Activated CD8-positive, alpha-beta T cell treated with anti-CD3 and anti-CD28 coated beads for 36 hours (primary cell): ENCODE measurements around the gene PKD1L1. TPM values are rescaled to one million over a fixed set of nuclear protein-coding genes. Genes with fewer than 3 reads are reported as not detected.

ENCODE experiments used
- ATAC-seq: fragments of 200-7000 bp; cut with Tn5 transposase; one replicate; pipeline ENCODE4 v1.10.0; 2021; ENCODE audit warnings: mild to moderate bottlenecking, moderate library complexity
- CTCF ChIA-PET: fragments of 350-600 bp; sonication (Branson Sonifier 250); formaldehyde crosslinking; loops from one replicate; lab custom pipeline; 2021; ENCODE audit warnings: antibody characterized with exemption; lab: Charles Lee
- POLR2A ChIA-PET: fragments of 350-600 bp; sonication (Branson Sonifier 250); formaldehyde crosslinking; loops from one replicate; lab custom pipeline; 2021; ENCODE audit warnings: antibody characterized with exemption; lab: Charles Lee
- DNase-seq: peaks from one replicate; pipeline ENCODE4 v3.0.0-alpha.2; 2020
- H3K27ac Mint-ChIP-seq: one replicate; pipeline ENCODE4 v1.8.0; 2021; ENCODE audit warnings: mild to moderate bottlenecking, mixed read lengths
- H3K27me3 Mint-ChIP-seq: one replicate; pipeline ENCODE4 v1.8.0; 2021; ENCODE audit warnings: mixed read lengths
- H3K36me3 Mint-ChIP-seq: one replicate; pipeline ENCODE4 v1.8.0; 2021; ENCODE audit warnings: low read depth, mixed read lengths
- H3K4me1 Mint-ChIP-seq: one replicate; pipeline ENCODE4 v1.8.0; 2021; ENCODE audit warnings: low read depth, mixed read lengths
- H3K4me3 Mint-ChIP-seq: one replicate; pipeline ENCODE4 v1.8.0; 2021; ENCODE audit warnings: mild to moderate bottlenecking, moderate library complexity, mixed read lengths
- H3K9me3 Mint-ChIP-seq: one replicate; pipeline ENCODE4 v1.8.0; 2021; ENCODE audit warnings: mixed read lengths
- intact Hi-C: fragments of 100-400 bp; cut with micrococcal nuclease; formaldehyde crosslinking; loops from one replicate; pipeline ENCODE4 v1.10.0; 2022
- total RNA-seq, 2 experiments: library from RNA; stranded (reverse); gene quantifications; one replicate each; pipeline ENCODE4 v1.2.3, GENCODE V29; 2021
- TF ChIP-seq, protein P1 (sequence below): fragments of 200-600 bp; IDR thresholded peaks from one replicate; pipeline ENCODE4 v1.8.0; 2022; ENCODE audit warnings: antibody characterized with exemption, mild to moderate bottlenecking

The PKD1L1 gene
- total RNA-seq, 2 experiments from 2014 or later = 0.09 to 0.20 TPM

DNA sequence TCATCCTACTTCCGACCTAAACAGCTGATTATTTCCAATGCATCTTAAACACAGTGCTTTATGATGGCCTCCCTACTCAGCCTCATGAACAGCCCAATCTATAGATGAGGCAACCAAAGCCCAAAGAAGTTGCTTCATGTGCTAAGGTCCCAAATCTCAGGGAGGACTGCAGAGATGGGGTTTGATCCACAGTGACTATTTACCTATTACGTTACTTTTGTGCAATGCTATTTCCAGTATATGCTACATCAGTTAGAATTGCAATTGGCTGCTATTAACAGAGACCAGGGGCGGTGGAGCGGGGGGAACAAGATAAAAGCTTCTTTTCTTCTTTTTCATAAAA, 213.3 kb downstream of the PKD1L1 start:
- DNase-seq = no peak
- intact Hi-C loops = no loop called here
- ATAC-seq = no peak
- Mint-ChIP-seq H3K4me1 (no peaks in the 10 kb centered on the region), H3K27me3 (no peaks in the 10 kb centered on the region), H3K4me3 (no peak overlapping the region), H3K9me3 (no peaks in the 10 kb centered on the region), H3K36me3 (no peaks in the 10 kb centered on the region), H3K27ac (no peak overlapping the region)
- ChIA-PET CTCF (no interaction called here), POLR2A (no interaction called here)
- TF ChIP-seq, protein P1, sequence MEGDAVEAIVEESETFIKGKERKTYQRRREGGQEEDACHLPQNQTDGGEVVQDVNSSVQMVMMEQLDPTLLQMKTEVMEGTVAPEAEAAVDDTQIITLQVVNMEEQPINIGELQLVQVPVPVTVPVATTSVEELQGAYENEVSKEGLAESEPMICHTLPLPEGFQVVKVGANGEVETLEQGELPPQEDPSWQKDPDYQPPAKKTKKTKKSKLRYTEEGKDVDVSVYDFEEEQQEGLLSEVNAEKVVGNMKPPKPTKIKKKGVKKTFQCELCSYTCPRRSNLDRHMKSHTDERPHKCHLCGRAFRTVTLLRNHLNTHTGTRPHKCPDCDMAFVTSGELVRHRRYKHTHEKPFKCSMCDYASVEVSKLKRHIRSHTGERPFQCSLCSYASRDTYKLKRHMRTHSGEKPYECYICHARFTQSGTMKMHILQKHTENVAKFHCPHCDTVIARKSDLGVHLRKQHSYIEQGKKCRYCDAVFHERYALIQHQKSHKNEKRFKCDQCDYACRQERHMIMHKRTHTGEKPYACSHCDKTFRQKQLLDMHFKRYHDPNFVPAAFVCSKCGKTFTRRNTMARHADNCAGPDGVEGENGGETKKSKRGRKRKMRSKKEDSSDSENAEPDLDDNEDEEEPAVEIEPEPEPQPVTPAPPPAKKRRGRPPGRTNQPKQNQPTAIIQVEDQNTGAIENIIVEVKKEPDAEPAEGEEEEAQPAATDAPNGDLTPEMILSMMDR = no peak

DNA sequence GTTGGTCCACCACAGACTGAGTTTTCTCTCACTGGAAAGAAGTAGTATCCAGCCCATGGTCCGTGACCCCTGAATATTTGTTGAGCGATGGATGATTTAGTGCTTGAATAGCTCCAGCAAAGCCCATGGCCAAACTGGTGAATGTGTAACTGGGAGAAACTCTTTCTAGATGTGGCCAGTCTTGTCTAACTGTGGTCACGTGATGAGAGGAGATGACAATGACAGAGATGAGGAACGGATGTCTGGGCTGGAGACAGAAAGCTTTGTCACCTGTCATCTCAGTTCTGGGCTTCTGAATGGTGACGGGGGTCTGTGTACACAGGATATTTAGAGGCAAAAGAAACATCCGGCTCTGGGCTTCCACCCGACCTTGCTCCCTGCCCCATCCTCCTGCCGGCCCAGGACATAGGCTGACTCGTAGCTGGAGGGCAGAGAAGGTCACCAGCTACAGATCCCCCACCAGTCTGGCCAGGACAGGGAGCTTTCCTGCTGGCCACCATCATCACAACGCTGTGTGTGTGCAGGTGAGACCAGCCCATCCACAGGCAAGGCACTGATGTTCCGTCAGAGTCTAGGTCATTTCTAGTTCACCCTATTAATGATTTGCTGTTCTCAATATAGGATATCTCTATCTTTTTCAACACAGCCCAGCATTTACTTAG, 213.8 kb downstream of the PKD1L1 start:
- intact Hi-C loops = no loop called here
- Mint-ChIP-seq H3K36me3 (no peaks in the 10 kb centered on the region), H3K4me1 (no peaks in the 10 kb centered on the region), H3K27ac (no peak overlapping the region), H3K4me3 (no peak overlapping the region), H3K27me3 (no peaks in the 10 kb centered on the region), H3K9me3 (no peaks in the 10 kb centered on the region)
- POLR2A ChIA-PET = no interaction called here
- CTCF ChIA-PET = no interaction called here
- ATAC-seq = no peak
- DNase-seq = no peak
- TF ChIP-seq, protein P1 = no peak

DNA sequence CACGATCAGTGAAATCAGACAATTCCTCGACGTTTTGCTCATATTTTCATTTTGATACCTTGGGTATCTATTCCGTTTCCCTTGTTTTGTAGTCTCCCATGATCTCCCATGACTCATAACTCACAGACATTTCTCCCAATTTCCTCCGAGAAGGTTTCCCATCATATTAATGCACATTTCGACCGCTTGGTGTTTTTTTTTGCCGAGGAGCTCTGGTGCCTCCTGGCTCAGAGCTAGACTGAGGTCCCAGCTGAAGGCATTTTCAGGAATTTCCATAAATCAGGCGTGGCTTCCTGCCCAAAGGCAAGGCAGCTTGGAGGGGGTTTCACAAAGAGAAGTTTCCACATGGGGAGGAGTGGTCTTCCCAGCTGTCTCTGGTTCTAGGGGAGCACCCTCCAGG, 218.1 kb downstream of the PKD1L1 start:
- DNase-seq = no peak
- TF ChIP-seq, protein P1 = no peak
- intact Hi-C loops = no loop called here
- ChIA-PET CTCF (no interaction called here), POLR2A (no interaction called here)
- Mint-ChIP-seq H3K4me3 (no peak overlapping the region), H3K36me3 (no peaks in the 10 kb centered on the region), H3K9me3 (no peaks in the 10 kb centered on the region), H3K27me3 (no peaks in the 10 kb centered on the region), H3K4me1 (no peaks in the 10 kb centered on the region), H3K27ac (no peak overlapping the region)
- no peak for ATAC-seq

DNA sequence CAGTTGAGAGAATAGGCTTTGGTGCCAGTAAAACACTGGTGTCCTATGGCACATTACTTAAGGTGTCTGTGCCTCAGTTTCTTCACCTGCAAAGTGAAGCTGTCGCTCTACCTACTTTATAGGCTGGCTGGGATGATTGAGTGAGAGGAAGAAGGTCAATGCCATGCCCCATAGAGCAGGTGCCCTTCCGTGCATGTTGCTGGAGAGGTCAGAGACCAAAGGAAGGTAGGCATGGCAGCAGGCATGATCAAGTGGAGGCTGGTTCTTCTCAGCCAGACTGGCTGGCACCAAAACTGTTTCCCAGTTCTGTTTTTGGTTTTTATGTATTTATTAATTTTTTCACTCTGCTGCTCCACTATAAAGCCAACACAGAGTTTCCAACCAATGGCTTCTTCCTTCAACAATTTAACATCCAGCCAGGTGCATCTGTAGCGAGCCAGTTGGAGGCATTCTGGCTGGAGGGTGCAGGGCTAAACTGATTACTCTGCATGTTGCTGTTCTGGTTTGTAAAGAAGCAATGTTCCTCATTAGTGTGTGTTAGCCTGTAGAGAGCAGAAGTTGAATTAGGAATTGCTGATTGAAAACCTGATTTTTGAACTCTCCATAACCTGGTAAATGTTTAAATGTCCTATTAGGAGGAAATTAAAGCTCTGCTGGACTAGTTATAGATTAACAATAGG, 222.1 kb downstream of the PKD1L1 start:
- no peaks in the 10 kb centered on the region for H3K27me3 Mint-ChIP-seq
- TF ChIP-seq, protein P1 = no peak

DNA sequence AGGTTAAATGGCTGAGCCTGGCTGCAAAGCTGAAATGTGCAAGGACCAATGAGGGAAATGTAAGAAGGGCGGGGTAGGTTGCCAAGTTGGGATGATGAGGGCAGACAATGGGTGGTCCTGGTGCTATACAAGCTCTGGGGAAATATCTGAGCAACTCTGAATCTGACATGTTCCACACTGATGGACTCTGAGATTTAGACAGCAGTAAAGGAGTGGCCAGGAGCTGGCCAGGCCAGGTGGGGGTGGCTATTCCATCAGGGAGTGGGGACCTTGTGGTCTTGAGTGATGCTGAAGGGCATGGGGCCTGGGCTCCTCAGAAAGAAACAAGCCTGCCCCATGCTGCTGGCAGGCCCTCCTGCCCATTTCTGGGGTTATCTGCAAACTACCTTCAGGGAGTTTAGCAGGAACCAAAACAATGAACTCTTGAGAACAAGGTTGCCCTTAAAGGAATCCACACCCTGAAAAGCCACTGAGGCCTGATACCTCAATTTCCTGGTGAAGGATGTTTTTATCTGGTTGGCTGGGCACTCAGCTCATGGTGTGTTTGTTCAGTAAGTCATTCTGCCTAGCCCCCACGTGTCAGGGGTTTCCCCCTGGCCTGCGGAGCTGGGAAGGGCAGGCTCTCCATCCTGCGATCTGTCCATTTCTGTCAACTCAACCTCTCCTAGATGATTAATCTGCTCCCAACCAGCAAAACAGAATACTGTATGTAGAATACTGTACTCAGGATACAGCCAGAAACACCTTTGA, 223.1 kb downstream of the PKD1L1 start:
- Mint-ChIP-seq H3K9me3 (no peaks in the 10 kb centered on the region), H3K27ac (no peak overlapping the region), H3K27me3 (no peaks in the 10 kb centered on the region), H3K36me3 (no peaks in the 10 kb centered on the region), H3K4me1 (no peaks in the 10 kb centered on the region), H3K4me3 (no peak overlapping the region)
- intact Hi-C loops = no loop called here
- POLR2A ChIA-PET = no interaction called here
- DNase-seq (no peak), ATAC-seq (no peak)
- TF ChIP-seq, protein P1 = no peak
- CTCF ChIA-PET = no interaction called here

More for the DNA sequence above, 222.1 kb downstream of the PKD1L1 start:
- ChIA-PET POLR2A (no interaction called here), CTCF (no interaction called here)
- Mint-ChIP-seq H3K27ac (no peak overlapping the region), H3K4me3 (no peak overlapping the region), H3K4me1 (no peaks in the 10 kb centered on the region), H3K9me3 (no peaks in the 10 kb centered on the region), H3K36me3 (no peaks in the 10 kb centered on the region)
- no peak for DNase-seq
- intact Hi-C loops = no loop called here
- ATAC-seq = no peak
